HCT116 (cell line): Measurements from ENCODE around the gene ZFP69B. TPM values are rescaled to one million over a fixed set of nuclear protein-coding genes. Genes with fewer than 3 reads are reported as not detected.

Experiments
- ATAC-seq: fragments of 200-7000 bp; cut with Tn5 transposase; 2 replicates; pipeline ENCODE4 v1.9.1; 2020; ENCODE audit warnings: mild to moderate bottlenecking, moderate library complexity
- BruUV-seq: library from RNA; stranded (reverse); fragments of 400-500 nt; replicated peaks from 2 replicates; lab custom pipeline; 2021; lab: Mats Ljungman, UMichigan
- CTCF ChIA-PET: fragments of 300-600 bp; sonication (Branson Sonifier 250); formaldehyde crosslinking; loops from one replicate; lab custom pipeline; 2021; ENCODE audit warnings: antibody characterized with exemption; lab: Charles Lee
- POLR2A ChIA-PET: fragments of 300-600, 350-600 bp; sonication (Branson Sonifier 250); formaldehyde crosslinking; loops from one replicate; lab custom pipeline; 2021; ENCODE audit warnings: antibody characterized with exemption; lab: Charles Lee
- RAD21 ChIA-PET, 2 experiments: fragments of 300-600 bp; sonication (Branson Sonifier 250); formaldehyde crosslinking; loops; one replicate each; lab custom pipeline; 2023; ENCODE audit warnings: low total read pairs in 2 of 2; ENCODE audit not compliant: uncharacterized antibody in 2 of 2, unreplicated experiment in 2 of 2, low non-redundant PET in 1 of 2; lab: Charles Lee
- DNase-seq: peaks from one replicate; pipeline ENCODE4 v3.0.0-alpha.2; 2010; ENCODE audit warnings: low read depth, low spot score
- H2AFZ ChIP-seq: fragments of 200-600 bp; shearing (Covaris generic), sonication (generic); 2 replicates; pipeline ENCODE4 v1.6.1; 2017; ENCODE audit warnings: low read depth, mixed run types, mixed read lengths, antibody characterized with exemption, low read length; ENCODE audit not compliant: poor library complexity, severe bottlenecking
- H3K27ac ChIP-seq: 2 replicates; pipeline ENCODE4 v1.5.1; 2012; ENCODE audit warnings: low read depth, low read length
- H3K27me3 ChIP-seq: fragments of 200-600 bp; sonication (generic); 2 replicates; pipeline ENCODE4 v1.6.1; 2016; ENCODE audit warnings: mixed run types, low read length, mixed read lengths; ENCODE audit not compliant: insufficient read depth
- H3K36me3 ChIP-seq, 2 experiments: fragments of 200-500 bp in 1 of 2; fragments of 200-600 bp in 1 of 2; sonication (Bioruptor generic) in 1 of 2; sonication (generic) in 1 of 2; 2 replicates each; pipeline versions ENCODE4 v1.5.1 to v1.6.1; 2014 to 2016; ENCODE audit warnings: low read length in 2 of 2, inconsistent platforms in 1 of 2, mixed read lengths in 1 of 2, mixed run types in 1 of 2; ENCODE audit not compliant: insufficient read depth in 2 of 2, control insufficient read depth in 1 of 2
- H3K4me1 ChIP-seq, 2 experiments: fragments of 200-600 bp in 1 of 2; sonication (generic) in 1 of 2; 2 replicates each; pipeline versions ENCODE4 v1.5.1 to v1.6.1; 2012 to 2017; ENCODE audit warnings: low read length in 2 of 2, inconsistent platforms in 1 of 2, mild to moderate bottlenecking in 1 of 2, mixed read lengths in 1 of 2, mixed run types in 1 of 2, moderate library complexity in 1 of 2; ENCODE audit not compliant: insufficient read depth in 2 of 2, control insufficient read depth in 1 of 2
- H3K4me2 ChIP-seq: fragments of 200-600 bp; sonication (generic); 2 replicates; pipeline ENCODE4 v1.6.1; 2017; ENCODE audit warnings: mixed run types, low read length, mixed read lengths
- H3K4me3 ChIP-seq, 2 experiments: fragments of 200-600 bp in 1 of 2; sonication (generic) in 1 of 2; replicated peaks in 1 of 2; 2 replicates each; pipeline ENCODE4 v1.5.1; 2011 to 2016; ENCODE audit warnings: low read length in 2 of 2, control low read depth in 1 of 2, low read depth in 1 of 2, mild to moderate bottlenecking in 1 of 2, mixed read lengths in 1 of 2, mixed run types in 1 of 2
- H3K79me2 ChIP-seq: fragments of 200-600 bp; sonication (generic); 2 replicates; pipeline ENCODE4 v1.6.1; 2017; ENCODE audit warnings: mild to moderate bottlenecking, mixed run types, low read length, moderate library complexity, mixed read lengths; ENCODE audit not compliant: insufficient read depth
- H3K9ac ChIP-seq: fragments of 200-600 bp; sonication (generic); 2 replicates; pipeline ENCODE4 v1.6.1; 2016; ENCODE audit warnings: low read length, mixed read lengths
- H3K9me2 ChIP-seq: fragments of 200-600 bp; sonication (generic), shearing (Covaris generic); 2 replicates; pipeline ENCODE4 v1.6.1; 2017; ENCODE audit warnings: mixed run types, mild to moderate bottlenecking, moderate library complexity; ENCODE audit not compliant: insufficient read depth
- H3K9me3 ChIP-seq, 2 experiments: fragments of 200-500 bp in 1 of 2; fragments of 200-600 bp in 1 of 2; sonication (Bioruptor generic) in 1 of 2; sonication (generic) in 1 of 2; 2 replicates each; pipeline ENCODE4 v1.6.1; 2014 to 2017; ENCODE audit warnings: low read length in 2 of 2, mixed read lengths in 2 of 2, inconsistent platforms in 1 of 2, low read depth in 1 of 2, mild to moderate bottlenecking in 1 of 2, mixed run types in 1 of 2, moderate library complexity in 1 of 2; ENCODE audit not compliant: control insufficient read depth in 1 of 2, insufficient read depth in 1 of 2
- H4K20me1 ChIP-seq: fragments of 200-600 bp; sonication (generic), shearing (Covaris generic); 2 replicates; pipeline ENCODE4 v1.6.1; 2017; ENCODE audit warnings: mixed run types, mild to moderate bottlenecking, moderate library complexity; ENCODE audit not compliant: insufficient read depth
- CBX3 ChIP-seq: IDR thresholded peaks from 2 replicates; pipeline ENCODE4 v1.6.1; 2012; ENCODE audit warnings: low read depth
- CEBPB ChIP-seq: IDR thresholded peaks from 2 replicates; pipeline ENCODE4 v1.6.1; 2012; ENCODE audit warnings: low read depth
- EGR1 ChIP-seq: IDR thresholded peaks from 2 replicates; pipeline ENCODE4 v1.6.1; 2012; ENCODE audit warnings: low read depth
- ELF1 ChIP-seq: IDR thresholded peaks from 2 replicates; pipeline ENCODE4 v1.6.1; 2012; ENCODE audit warnings: low read depth, borderline replicate concordance
- EZH2 ChIP-seq: fragments of 200-600 bp; sonication (generic); IDR thresholded peaks from 2 replicates; pipeline ENCODE4 v1.6.1; 2017; ENCODE audit warnings: antibody characterized with exemption, mixed run types
- FOSL1 ChIP-seq: IDR thresholded peaks from 2 replicates; pipeline ENCODE4 v1.6.1; 2012; ENCODE audit warnings: low read depth
- MAX ChIP-seq: IDR thresholded peaks from 2 replicates; pipeline ENCODE4 v1.6.1; 2012
- POLR2A ChIP-seq: IDR thresholded peaks from 2 replicates; pipeline ENCODE4 v1.7.0; 2011; ENCODE audit warnings: borderline replicate concordance; ENCODE audit not compliant: insufficient read depth, insufficient read length; ENCODE audit errors: extremely low read depth
- POLR2AphosphoS5 ChIP-seq: IDR thresholded peaks from 2 replicates; pipeline ENCODE4 v1.6.1; 2011; ENCODE audit warnings: mild to moderate bottlenecking, low read depth, low read length, moderate library complexity
- RAD21 ChIP-seq: IDR thresholded peaks from 2 replicates; pipeline ENCODE4 v1.6.1; 2012; ENCODE audit warnings: low read depth, mild to moderate bottlenecking
- REST ChIP-seq: IDR thresholded peaks from 2 replicates; pipeline ENCODE4 v1.6.1; 2012; ENCODE audit warnings: low read depth
- SP1 ChIP-seq: IDR thresholded peaks from 2 replicates; pipeline ENCODE4 v1.6.1; 2012; ENCODE audit warnings: low read depth
- SRF ChIP-seq: IDR thresholded peaks from 2 replicates; pipeline ENCODE4 v1.6.1; 2012; ENCODE audit warnings: low read depth
- YY1 ChIP-seq: IDR thresholded peaks from 2 replicates; pipeline ENCODE4 v1.6.1; 2011; ENCODE audit warnings: low read length, low read depth, moderate library complexity, mild to moderate bottlenecking; ENCODE audit not compliant: insufficient replicate concordance; ENCODE audit errors: extremely low read depth
- ZBTB33 ChIP-seq: IDR thresholded peaks from 2 replicates; pipeline ENCODE4 v1.6.1; 2011; ENCODE audit warnings: mild to moderate bottlenecking, low read length, moderate library complexity; ENCODE audit not compliant: insufficient replicate concordance; ENCODE audit errors: extremely low read depth
- ZFX ChIP-seq: fragments of 450-650 bp; IDR thresholded peaks from 2 replicates; pipeline ENCODE4 v1.6.1; 2017
- ZNF274 ChIP-seq: fragments of 200-500 bp; sonication (Bioruptor generic); IDR thresholded peaks from 2 replicates; pipeline ENCODE4 v1.6.1; 2014; ENCODE audit warnings: mild to moderate bottlenecking, low read depth, low read length, inconsistent platforms
- intact Hi-C: fragments of 100-400 bp; cut with micrococcal nuclease; formaldehyde crosslinking; loops from 2 replicates; pipeline ENCODE4 v1.10.0; 2022
- total RNA-seq: library from RNA; stranded (reverse); gene quantifications from one replicate; pipeline ENCODE4 v1.2.1, GENCODE V29; 2021; ENCODE audit not compliant: unreplicated experiment

Gene ZFP69B
- total RNA-seq, 1 experiment from 2014 or later, result 0.27 TPM

- DNase-seq (no peak), ATAC-seq (no peak)
- H3K79me2 ChIP-seq, result no peaks in the 10 kb centered on the region
- H2AFZ ChIP-seq, result no peak overlapping the region
- intact Hi-C loops, result no loop called here
- no peak overlapping the region for H3K27ac ChIP-seq
- H3K4me2 ChIP-seq, result no peak overlapping the region
- ChIA-PET POLR2A (no interaction called here), RAD21 (no interaction called here), CTCF (interaction anchor here (0.9 to 1.4 kb wide), 2 partner anchors 19 to 85 kb away, joined by 3 read pairs; no protein-coding TSS in a partner anchor)
- TF ChIP-seq POLR2A (no peak), EZH2 (no peak), REST (no peak), ZBTB33 (no peak), ZNF274 (no peak), SRF (no peak), CEBPB (no peak), ELF1 (no peak), POLR2AphosphoS5 (no peak), ZFX (no peak), RAD21 (no peak), FOSL1 (no peak), SP1 (no peak), EGR1 (no peak), YY1 (no peak), CBX3 (no peak), MAX (no peak)
- H3K9me3 ChIP-seq, result no peaks in the 10 kb centered on the region
- no peaks in the 10 kb centered on the region for H3K27me3 ChIP-seq
- H3K9me2 ChIP-seq, result no peaks in the 10 kb centered on the region
- H3K9ac ChIP-seq, result no peak overlapping the region
- H3K36me3 ChIP-seq, result no peaks in the 10 kb centered on the region
- H3K4me1 ChIP-seq, result no peaks in the 10 kb centered on the region
- no peaks in the 10 kb centered on the region for H4K20me1 ChIP-seq
- H3K4me3 ChIP-seq, result no peak overlapping the region
- no TSS peak for BruUV-seq
Measured at GRCh38 chr1:40423951-40424618, 26.2 kb upstream of the ZFP69B start.
